Measurements from ENCODE around the gene NLRP9.

DNA sequence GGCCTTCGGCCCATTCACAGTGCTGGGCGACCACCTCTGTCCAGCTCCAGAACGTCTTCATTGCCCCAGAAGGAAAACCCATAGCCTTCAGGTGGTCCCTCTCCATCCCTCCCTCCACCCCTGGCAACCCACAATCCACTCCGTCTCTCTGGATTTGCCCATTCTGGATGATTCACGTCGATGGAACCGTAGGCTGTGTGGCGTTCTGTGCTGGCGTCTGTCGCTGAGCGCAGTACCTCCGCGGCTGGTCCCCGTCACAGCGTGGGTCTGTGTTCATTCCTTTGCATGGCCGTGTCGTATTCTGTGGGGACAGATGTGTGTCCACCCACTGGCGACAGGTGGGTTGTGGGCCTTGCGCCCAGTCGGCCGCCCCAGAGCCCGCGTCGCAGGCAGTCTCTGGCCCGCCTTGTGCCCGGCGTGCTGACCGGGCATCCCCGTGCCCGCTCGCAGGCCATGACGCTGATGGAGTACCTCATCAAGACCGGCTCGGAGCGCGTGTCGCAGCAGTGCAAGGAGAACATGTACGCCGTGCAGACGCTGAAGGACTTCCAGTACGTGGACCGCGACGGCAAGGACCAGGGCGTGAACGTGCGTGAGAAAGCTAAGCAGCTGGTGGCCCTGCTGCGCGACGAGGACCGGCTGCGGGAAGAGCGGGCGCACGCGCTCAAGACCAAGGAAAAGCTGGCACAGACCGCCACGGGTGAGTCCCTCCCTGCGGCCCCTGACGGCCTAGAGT, 53.1 kb downstream of the NLRP9 start:
- TF ChIP-seq POLR2AphosphoS5 (IDR thresholded peaks at IDR 0.05), result no peak
- TF ChIP-seq, protein P1, sequence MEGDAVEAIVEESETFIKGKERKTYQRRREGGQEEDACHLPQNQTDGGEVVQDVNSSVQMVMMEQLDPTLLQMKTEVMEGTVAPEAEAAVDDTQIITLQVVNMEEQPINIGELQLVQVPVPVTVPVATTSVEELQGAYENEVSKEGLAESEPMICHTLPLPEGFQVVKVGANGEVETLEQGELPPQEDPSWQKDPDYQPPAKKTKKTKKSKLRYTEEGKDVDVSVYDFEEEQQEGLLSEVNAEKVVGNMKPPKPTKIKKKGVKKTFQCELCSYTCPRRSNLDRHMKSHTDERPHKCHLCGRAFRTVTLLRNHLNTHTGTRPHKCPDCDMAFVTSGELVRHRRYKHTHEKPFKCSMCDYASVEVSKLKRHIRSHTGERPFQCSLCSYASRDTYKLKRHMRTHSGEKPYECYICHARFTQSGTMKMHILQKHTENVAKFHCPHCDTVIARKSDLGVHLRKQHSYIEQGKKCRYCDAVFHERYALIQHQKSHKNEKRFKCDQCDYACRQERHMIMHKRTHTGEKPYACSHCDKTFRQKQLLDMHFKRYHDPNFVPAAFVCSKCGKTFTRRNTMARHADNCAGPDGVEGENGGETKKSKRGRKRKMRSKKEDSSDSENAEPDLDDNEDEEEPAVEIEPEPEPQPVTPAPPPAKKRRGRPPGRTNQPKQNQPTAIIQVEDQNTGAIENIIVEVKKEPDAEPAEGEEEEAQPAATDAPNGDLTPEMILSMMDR (IDR thresholded peaks at IDR 0.05), result no peak

Data from stomach (tissue), 4 donors.